ENCODE measurements around the gene UNC50. TPM values are rescaled to one million over a fixed set of nuclear protein-coding genes. Genes with fewer than 3 reads are reported as not detected.

UNC50 gene
- total RNA-seq, 2 donors from 2014 or later, result 30.9 to 53.7 TPM

DNA sequence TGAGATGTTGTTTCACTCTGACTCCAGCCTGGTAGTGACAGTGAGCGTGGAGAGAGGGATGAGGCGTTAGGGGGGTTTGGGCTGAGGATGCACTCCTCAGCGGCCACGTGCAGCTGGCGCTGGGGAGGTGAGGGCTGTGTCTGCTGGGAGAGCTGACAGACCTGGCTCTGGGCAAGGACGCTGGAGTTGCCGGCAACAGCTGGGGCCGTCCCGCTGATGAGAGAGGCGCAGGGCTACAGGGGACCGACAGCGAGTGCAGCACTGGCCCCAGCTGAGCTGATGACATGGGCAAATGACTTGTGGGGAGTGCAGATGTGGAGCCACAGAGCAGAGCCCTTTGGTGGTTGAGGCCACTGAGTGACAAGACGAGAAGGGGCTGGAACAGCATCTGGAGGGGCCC, 38.5 kb upstream of the UNC50 start:
- WGBS, 2 donors, result 91 to 94% methylated on average over 13 of the region's 13 CpGs
- Histone ChIP-seq H3K36me3 (replicated peaks in 1 of 2; ENCODE audit: insufficient read depth in 1 of 2, low read depth in 2 of 2) (no peaks in the 10 kb centered on the region), H3K27ac (no peak overlapping the region), H3K4me1 (no peaks in the 10 kb centered on the region), H3K9me3 (no peaks in the 10 kb centered on the region), H3K4me3 (no peak overlapping the region), H3K27me3 (no peaks in the 10 kb centered on the region)
- TF ChIP-seq, protein P1, sequence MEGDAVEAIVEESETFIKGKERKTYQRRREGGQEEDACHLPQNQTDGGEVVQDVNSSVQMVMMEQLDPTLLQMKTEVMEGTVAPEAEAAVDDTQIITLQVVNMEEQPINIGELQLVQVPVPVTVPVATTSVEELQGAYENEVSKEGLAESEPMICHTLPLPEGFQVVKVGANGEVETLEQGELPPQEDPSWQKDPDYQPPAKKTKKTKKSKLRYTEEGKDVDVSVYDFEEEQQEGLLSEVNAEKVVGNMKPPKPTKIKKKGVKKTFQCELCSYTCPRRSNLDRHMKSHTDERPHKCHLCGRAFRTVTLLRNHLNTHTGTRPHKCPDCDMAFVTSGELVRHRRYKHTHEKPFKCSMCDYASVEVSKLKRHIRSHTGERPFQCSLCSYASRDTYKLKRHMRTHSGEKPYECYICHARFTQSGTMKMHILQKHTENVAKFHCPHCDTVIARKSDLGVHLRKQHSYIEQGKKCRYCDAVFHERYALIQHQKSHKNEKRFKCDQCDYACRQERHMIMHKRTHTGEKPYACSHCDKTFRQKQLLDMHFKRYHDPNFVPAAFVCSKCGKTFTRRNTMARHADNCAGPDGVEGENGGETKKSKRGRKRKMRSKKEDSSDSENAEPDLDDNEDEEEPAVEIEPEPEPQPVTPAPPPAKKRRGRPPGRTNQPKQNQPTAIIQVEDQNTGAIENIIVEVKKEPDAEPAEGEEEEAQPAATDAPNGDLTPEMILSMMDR (IDR thresholded peaks at IDR 0.05), result no peak
- TF ChIP-seq POLR2A (IDR thresholded peaks at IDR 0.05), result no peak
- no peak for DNase-seq
- ATAC-seq, result no peak
- intact Hi-C loops (cut with DNase I), result no loop called here

DNA sequence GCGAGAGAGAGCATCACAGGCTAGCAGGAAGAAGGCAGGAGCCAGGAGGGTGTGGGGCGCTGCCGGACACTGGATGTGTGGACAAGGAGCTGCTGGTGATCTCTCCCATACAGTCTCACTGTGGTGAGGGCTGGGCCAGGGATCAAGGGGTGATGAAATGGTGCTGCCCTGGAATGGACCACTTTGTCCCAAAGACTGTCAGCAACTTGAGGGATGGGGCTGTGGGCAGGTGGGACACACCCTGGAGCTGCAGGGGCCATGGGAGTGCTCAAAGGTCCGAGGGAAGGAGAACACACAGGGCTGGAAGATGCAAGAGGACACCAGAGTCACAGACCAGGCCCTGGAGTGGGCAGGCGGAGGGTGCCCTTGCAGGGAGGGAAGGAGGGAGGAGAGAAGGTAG, 38.0 kb upstream of the UNC50 start:
- DNase-seq (no peak), ATAC-seq (no peak)
- WGBS, 2 donors, result 80 to 92% methylated on average over 5 of the region's 5 CpGs
- H3K27ac ChIP-seq, result no peak overlapping the region
- no peaks in the 10 kb centered on the region for H3K9me3 ChIP-seq
- no peaks in the 10 kb centered on the region for H3K4me1 ChIP-seq
- no peak overlapping the region for H3K4me3 ChIP-seq
- H3K36me3 ChIP-seq (replicated peaks in 1 of 2; ENCODE audit: insufficient read depth in 1 of 2, low read depth in 2 of 2), result no peaks in the 10 kb centered on the region
- intact Hi-C loops (cut with DNase I), result no loop called here
- H3K27me3 ChIP-seq, result no peaks in the 10 kb centered on the region
- TF ChIP-seq, protein P1 (IDR thresholded peaks at IDR 0.05), result no peak
- no peak for TF ChIP-seq POLR2A (IDR thresholded peaks at IDR 0.05)

DNA sequence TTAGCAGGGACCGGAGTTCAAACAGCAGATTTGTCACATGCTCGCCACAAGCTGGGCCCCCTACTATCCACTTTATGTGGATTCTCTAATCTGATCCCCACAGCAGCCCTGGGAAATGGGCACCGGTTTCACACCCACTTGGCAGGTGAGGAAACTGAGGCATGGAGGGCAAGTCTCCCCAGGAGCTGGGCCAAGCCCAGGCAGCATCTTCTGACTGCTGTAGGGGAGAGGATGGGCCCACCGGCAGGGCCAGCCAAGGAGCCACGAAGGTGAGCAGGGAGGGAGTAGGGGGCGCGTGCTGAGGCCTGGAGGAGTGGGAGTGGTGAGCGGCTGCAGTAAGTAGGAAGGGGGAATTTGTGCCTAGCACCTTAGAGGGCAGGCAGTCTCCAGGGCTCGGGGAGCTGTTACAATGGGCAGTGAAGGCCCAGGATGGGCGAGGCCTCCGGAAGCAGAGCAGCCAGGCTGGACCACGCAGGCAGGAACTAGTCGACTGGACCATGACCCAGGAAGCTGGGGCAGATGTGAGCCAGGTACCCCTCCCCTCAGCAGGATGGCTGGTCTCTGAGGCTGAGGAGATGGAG, 37.2 kb upstream of the UNC50 start:
- H3K27ac ChIP-seq, result no peak overlapping the region
- WGBS, 2 donors, result 89 to 97% methylated on average over 7 to 13 of the region's 13 CpGs
- H3K36me3 ChIP-seq (replicated peaks in 1 of 2; ENCODE audit: insufficient read depth in 1 of 2, low read depth in 2 of 2), result no peaks in the 10 kb centered on the region

DNA sequence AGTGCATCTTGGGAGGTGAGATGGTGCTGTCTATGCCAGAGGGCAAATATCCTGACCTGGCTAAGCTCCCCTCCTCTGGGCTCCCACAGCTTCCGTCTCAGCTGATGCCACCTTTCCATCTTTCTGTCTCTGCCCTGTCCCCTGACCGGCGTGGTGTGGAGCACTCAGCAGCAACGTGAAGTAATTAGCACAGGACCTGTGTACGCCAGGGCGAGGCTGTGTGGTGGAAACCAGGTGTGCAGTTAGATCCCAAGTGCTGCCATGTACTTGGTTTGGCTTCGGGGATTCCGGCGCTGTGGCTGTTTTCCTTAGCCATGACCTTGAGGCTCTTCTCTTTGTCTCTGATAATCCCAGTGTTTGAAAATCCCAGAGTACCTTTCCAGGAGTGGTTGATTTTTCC, 36.6 kb upstream of the UNC50 start:
- 84 to 85% methylated on average over 9 of the region's 9 CpGs for WGBS, 2 donors
- H3K27me3 ChIP-seq, result no peaks in the 10 kb centered on the region
- TF ChIP-seq, protein P1 (IDR thresholded peaks at IDR 0.05), result no peak
- no peak for TF ChIP-seq POLR2A (IDR thresholded peaks at IDR 0.05)
- ATAC-seq (no peak), DNase-seq (no peak)
- intact Hi-C loops (cut with DNase I), result no loop called here
- no peak overlapping the region for H3K4me3 ChIP-seq
- H3K9me3 ChIP-seq, result no peaks in the 10 kb centered on the region
- H3K4me1 ChIP-seq, result no peaks in the 10 kb centered on the region
- no peak overlapping the region for H3K27ac ChIP-seq
- H3K36me3 ChIP-seq (replicated peaks in 1 of 2; ENCODE audit: insufficient read depth in 1 of 2, low read depth in 2 of 2), result no peaks in the 10 kb centered on the region

More for the DNA sequence above, 37.2 kb upstream of the UNC50 start:
- no peaks in the 10 kb centered on the region for H3K9me3 ChIP-seq
- no peaks in the 10 kb centered on the region for H3K27me3 ChIP-seq
- no peak for TF ChIP-seq POLR2A (IDR thresholded peaks at IDR 0.05)
- TF ChIP-seq, protein P1 (IDR thresholded peaks at IDR 0.05), result no peak
- intact Hi-C loops (cut with DNase I), result no loop called here
- ATAC-seq (no peak), DNase-seq (no peak)
- no peak overlapping the region for H3K4me3 ChIP-seq
- no peaks in the 10 kb centered on the region for H3K4me1 ChIP-seq

DNA sequence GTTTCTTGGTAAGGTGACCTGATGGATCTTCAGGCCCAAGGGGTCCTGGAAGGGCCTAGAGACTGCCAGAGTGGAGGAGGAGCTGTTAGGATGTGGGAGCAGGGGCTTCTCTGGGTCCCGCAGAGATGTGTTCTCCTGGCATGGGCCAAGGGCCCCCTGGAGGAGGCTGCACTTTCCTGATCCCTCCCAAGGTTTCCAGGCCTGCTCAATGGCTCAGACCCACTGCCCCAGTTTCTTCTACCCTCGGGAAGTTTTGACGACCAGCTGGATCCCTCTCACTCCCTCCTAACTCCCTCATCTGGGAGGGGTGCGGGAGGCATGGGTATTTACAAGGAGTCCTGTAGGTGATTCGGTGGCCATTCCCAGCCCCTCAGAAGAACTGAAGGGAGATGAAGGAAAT, 36.2 kb upstream of the UNC50 start:
- ATAC-seq (no peak), DNase-seq (no peak)
- no peaks in the 10 kb centered on the region for H3K9me3 ChIP-seq
- no peak overlapping the region for H3K4me3 ChIP-seq
- H3K27me3 ChIP-seq, result no peaks in the 10 kb centered on the region
- no peaks in the 10 kb centered on the region for H3K36me3 ChIP-seq (replicated peaks in 1 of 2; ENCODE audit: insufficient read depth in 1 of 2, low read depth in 2 of 2)
- TF ChIP-seq POLR2A (IDR thresholded peaks at IDR 0.05), result no peak
- TF ChIP-seq, protein P1 (IDR thresholded peaks at IDR 0.05), result no peak
- WGBS, 2 donors, result 71 to 77% methylated on average over 4 to 5 of the region's 5 CpGs
- intact Hi-C loops (cut with DNase I), result no loop called here
- H3K27ac ChIP-seq, result no peak overlapping the region
- H3K4me1 ChIP-seq, result no peaks in the 10 kb centered on the region

All from body of pancreas (tissue), 4 donors.